NCI-H82 treated with DMSO at 0.1 percent for 48 hours (cell line): ENCODE data around the gene PSMB8.
"Not testable (repeated sequence)": the region's sequence is repeated elsewhere in the genome, so short reads cannot be mapped to it uniquely, and the experiment has no call there.

Experiments used
- DNase-seq: peaks from one replicate; lab custom pipeline; 2025; ENCODE audit not compliant: unreplicated experiment; lab: John Stamatoyannopoulos, UW

PSMB8 gene

GRCh38 chr6:32838114-32838958 lies 5.5 kb downstream of the PSMB8 start, which contains the start of gene TAP2:
Gene TAP2 (minus strand): TSS chr6:32838739. CDS start chr6:32838233, 506 bp downstream.
- DNase-seq: peak; percentile 42

- no peak for DNase-seq
Observed at GRCh38 chr6:32837651-32838113, 6.2 kb downstream of the PSMB8 start.

- DNase-seq: no peak
Observed at GRCh38 chr6:32836873-32837272, 7.0 kb downstream of the PSMB8 start.

GRCh38 chr6:32835167-32835893 lies 8.5 kb downstream of the PSMB8 start:
- DNase-seq: no peak

- no peak for DNase-seq
Observed at GRCh38 chr6:32833664-32834063, 10.2 kb downstream of the PSMB8 start.

GRCh38 chr6:32832535-32832934 lies 11.3 kb downstream of the PSMB8 start:
- no peak for DNase-seq

GRCh38 chr6:32830936-32831335 lies 12.9 kb downstream of the PSMB8 start:
- DNase-seq: no peak

- DNase-seq: no peak
Observed at GRCh38 chr6:32830017-32830416, 13.8 kb downstream of the PSMB8 start.

GRCh38 chr6:32829495-32829894 lies 14.4 kb downstream of the PSMB8 start:
- no peak for DNase-seq

- no peak for DNase-seq
Observed at GRCh38 chr6:32827025-32827424, 16.8 kb downstream of the PSMB8 start.

- DNase-seq: no peak
Observed at GRCh38 chr6:32825966-32826365, 17.9 kb downstream of the PSMB8 start.

GRCh38 chr6:32819729-32820128 lies 24.1 kb downstream of the PSMB8 start:
- no peak for DNase-seq

GRCh38 chr6:32818867-32819266 lies 25.0 kb downstream of the PSMB8 start:
- no peak for DNase-seq

GRCh38 chr6:32816746-32817204 lies 27.1 kb downstream of the PSMB8 start, which contains the start of gene HLA-DOB:
Gene HLA-DOB (minus strand): TSS chr6:32817002. CDS start chr6:32816951, 51 bp downstream.
- no peak for DNase-seq

- no peak for DNase-seq
Observed at GRCh38 chr6:32815996-32816395, 27.9 kb downstream of the PSMB8 start.

- no peak for DNase-seq
Observed at GRCh38 chr6:32815115-32815514, 28.7 kb downstream of the PSMB8 start.

GRCh38 chr6:32814145-32814544 lies 29.7 kb downstream of the PSMB8 start:
- DNase-seq: no peak

- DNase-seq: no peak
Observed at GRCh38 chr6:32809171-32809570, 34.7 kb downstream of the PSMB8 start.

- DNase-seq: no peak
Observed at GRCh38 chr6:32807020-32807580, 36.7 kb downstream of the PSMB8 start.

GRCh38 chr6:32805404-32805803 lies 38.4 kb downstream of the PSMB8 start:
- not testable (repeated sequence) for DNase-seq

GRCh38 chr6:32803416-32803815 lies 40.4 kb downstream of the PSMB8 start:
- DNase-seq: no peak
